Measurements from ENCODE around the gene ULBP2. TPM values are rescaled to one million over a fixed set of nuclear protein-coding genes. Genes with fewer than 3 reads are reported as not detected.
"Not testable (repeated sequence)": the region's sequence is repeated elsewhere in the genome, so short reads cannot be mapped to it uniquely, and the experiment has no call there.

The ULBP2 gene
- total RNA-seq, 1 experiment from 2014 or later: 42.6 TPM

- DNase-seq (ENCODE audit: low read depth): no peak
Measured at GRCh38 chr6:149969635-149970034, 27.8 kb downstream of the ULBP2 start.

DNA sequence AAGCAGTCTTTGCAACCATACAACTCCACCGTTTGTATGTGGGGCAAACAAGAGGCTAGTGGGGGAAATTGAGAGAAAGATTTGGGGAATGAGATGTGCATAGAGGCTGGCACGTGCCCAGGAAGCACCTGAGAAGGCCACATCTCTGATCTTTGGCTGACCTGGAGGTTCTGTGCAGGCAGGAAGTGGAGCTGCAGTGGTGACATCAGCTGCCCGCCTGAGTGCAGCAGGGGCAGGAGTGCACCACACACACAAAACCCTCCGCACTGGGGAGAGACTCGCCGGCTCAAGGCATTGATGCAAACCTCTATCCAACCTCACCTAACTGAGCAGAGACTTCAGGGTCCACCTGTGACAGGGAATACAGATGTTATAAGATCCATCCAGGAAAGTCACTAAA is 32.6 kb downstream of the ULBP2 start:
- not testable (repeated sequence) for DNase-seq (ENCODE audit: low read depth)

- no peak for DNase-seq (ENCODE audit: low read depth)
Measured at GRCh38 chr6:149974825-149975224, 33.0 kb downstream of the ULBP2 start.

DNA sequence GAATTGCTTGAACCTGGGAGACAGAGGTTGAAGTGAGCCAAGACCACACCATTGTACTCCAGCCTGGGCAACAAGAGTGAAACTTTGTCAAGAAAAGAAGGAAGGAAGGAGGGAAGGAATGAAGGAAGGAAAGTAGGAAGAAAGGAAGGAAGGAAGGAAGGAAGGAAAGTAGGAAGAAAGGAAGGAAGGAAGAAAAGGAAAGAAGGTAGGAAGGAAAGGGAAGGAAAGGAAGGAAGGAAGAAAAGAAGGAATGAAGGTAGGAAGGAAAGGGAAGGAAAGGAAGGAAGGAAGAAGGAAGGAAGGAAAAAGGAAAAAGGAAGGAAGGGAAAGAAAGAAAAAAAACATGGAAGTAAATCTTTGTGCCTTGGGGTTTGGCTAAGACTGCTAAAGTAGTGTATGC is 33.6 kb downstream of the ULBP2 start:
- no peak for DNase-seq (ENCODE audit: low read depth)

- DNase-seq (ENCODE audit: low read depth): no peak
Measured at GRCh38 chr6:149977221-149977620, 35.4 kb downstream of the ULBP2 start.

DNA sequence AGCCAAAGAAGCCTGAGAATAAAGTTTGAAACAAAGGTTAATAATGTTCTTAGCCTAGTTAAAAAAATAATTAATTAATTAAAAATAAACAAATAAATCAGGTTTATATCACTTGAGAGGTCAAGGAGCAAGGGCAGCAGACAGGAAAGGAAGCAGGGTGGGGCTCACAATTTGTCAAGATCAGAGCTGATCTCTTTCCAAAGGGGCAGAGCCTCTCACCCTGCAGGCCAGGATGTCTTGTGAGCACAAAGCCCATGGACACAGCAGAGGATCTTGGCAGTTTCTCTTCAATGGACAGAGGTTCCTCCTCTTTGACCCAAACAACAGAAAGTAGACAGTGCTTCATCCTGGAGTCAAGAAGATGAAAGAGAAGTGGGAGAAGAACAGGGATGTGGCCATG is 36.8 kb downstream of the ULBP2 start:
- DNase-seq (ENCODE audit: low read depth): no peak

DNA sequence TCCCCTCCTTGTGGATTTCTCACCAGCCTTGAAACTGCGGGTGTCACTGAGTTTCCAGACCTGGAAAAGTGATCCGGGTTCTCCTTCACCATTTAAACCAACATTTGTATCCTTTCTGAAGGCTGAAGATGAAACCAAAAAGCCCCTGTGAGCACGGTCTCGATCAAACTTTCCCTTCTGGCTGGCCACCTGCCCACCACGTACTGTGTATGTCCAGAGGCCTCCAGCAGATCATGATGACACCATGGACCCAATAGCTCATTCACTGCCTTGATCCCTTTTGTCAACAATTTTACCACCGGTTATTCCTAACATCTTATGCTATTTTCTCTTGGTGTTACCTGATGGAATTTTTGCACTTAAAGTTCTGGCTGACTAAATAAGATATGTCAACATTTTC is 37.5 kb downstream of the ULBP2 start:
- DNase-seq (ENCODE audit: low read depth): no peak

DNA sequence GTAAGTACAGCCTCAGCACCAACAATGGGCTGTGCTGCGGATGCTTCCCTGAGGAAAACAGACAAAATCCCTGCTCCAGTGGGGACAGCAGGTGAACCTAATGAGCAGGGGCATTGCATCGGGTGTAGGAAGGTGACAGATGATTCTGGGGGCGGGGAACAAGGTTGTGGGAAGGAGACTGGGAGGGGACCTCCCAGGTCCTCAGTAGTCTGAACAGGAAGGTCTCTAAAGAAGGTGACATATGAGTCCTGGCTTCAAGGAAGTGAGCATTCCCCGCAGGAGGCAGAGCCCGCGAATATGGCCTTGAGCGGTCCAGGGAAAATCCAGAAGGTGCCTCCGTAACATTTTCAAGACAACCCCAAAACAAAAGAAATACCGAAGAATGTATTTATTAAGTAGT is 41.3 kb downstream of the ULBP2 start:
- no peak for DNase-seq (ENCODE audit: low read depth)

- no peak for DNase-seq (ENCODE audit: low read depth)
Measured at GRCh38 chr6:149984773-149985172, 43.0 kb downstream of the ULBP2 start.

- DNase-seq (ENCODE audit: low read depth): peak; percentile 70
Measured at GRCh38 chr6:149985481-149985937, 43.7 kb downstream of the ULBP2 start.

GRCh38 chr6:149987602-149988107 is 45.8 kb downstream of the ULBP2 start:
- DNase-seq (ENCODE audit: low read depth): no peak

GRCh38 chr6:149988550-149989346 is 46.9 kb downstream of the ULBP2 start:
- no peak for DNase-seq (ENCODE audit: low read depth)

DNA sequence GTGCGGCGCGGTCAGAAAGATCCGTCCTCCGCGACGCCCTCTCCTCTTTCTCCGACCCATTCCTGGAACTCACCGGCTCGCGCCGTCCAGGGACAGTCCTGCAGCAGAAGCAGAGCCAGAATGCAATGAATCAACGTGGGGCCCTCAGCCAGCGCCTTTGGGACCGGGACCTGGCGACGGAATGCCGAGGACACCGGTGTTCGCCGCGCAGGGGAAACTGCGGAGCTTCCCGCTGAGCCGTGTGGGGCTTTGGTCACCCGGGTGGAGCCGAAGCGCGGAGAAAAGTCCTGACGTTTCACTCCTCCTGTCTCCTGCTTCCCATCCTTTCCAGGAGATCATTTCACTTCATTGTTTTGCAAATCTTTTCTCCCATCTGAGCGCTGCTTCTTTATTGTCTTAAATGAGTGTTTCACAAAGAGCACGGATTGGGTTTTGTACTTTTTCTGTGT is 48.4 kb downstream of the ULBP2 start:
- no peak for DNase-seq (ENCODE audit: low read depth)

GRCh38 chr6:149990661-149991471 is 49.1 kb downstream of the ULBP2 start:
- peak; percentile 65 for DNase-seq (ENCODE audit: low read depth)

DNA sequence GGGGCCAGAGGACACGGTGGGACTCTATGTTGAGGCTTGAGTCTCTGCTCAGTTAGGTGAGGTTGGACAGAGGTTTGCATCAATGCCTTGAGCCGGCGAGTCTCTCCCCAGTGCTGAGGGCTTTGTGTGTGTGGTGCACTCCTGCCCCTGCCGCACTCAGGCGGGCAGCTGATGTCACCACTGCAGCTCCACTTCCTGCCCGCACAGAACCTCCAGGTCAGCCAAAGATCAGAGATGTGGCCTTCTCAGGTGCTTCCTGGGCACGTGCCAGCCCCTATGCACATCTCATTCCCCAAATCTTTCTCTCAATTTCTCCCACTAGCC is 49.6 kb downstream of the ULBP2 start:
- peak; percentile 23 for DNase-seq (ENCODE audit: low read depth)

DNA sequence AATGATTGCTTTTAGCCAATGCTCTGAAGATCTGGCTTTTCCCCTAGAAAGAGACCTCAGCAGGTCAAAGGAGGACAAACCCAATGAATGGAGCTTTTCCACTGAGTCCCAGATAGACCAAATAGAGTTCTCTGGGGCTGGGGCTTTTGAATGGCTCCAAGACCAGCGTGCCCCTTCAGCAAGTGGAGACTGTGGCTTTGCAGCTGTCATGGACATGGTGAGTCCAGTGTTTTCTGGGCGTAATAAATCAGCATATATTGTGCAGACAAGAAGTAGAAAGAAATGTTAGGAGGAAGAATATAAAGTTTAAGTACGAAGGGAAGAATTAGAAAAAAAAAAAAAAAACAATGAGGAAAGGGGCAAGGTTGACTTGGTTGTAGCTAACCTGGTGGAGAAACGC is 50.0 kb downstream of the ULBP2 start:
- DNase-seq (ENCODE audit: low read depth): no peak

DNA sequence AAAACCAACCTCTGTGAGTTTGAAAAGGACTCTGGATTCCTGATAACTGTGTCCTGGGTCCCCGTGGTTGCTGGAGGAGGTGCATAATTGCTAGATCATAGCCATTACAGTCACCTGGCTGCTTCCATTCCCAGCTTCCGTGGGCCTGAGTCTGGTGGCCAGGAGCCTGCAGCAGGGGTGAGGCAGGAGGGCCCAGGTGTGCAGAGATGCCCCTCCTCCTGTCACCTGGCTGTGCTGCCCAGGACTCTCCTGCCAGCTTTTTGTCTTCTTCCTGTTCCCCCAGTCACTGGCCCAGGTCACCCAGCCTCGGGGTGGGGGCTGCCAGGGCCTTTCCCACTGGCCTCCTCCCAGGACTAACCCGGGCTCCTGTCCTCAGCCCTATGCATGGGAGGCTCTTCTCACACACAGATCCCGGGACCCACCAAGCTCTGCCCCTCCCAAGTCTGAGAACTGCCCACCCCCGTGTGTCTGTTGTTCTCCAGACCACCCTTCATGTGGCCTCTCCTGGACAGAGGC is 53.5 kb downstream of the ULBP2 start:
- DNase-seq (ENCODE audit: low read depth): no peak

DNA sequence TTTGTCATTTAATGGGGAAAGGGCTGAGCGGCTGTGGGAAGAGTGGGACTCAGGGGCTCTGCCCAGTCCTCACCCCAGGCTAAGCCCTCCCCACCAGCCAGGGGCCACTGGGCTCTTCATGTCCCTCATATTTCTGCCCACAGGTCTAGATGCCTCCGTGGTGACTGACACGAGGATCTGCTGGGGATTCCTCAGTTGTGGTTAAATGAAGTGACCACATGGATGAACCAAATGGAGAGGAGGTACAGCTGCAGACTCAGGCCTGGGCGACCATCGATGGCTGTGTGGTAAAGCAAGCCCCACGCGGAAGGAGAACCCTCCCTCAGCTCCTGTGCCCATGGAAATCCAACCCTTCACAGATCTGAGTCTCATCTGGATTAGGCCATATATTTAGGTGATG is 54.2 kb downstream of the ULBP2 start:
- no peak for DNase-seq (ENCODE audit: low read depth)

All from Daoy (cell line).